Esophagus (tissue), 2 donors: ENCODE data around the gene CACNA1D. TPM values are rescaled to one million over a fixed set of nuclear protein-coding genes. Genes with fewer than 3 reads are reported as not detected.
A peak's percentile ranks its signal among the peaks of the same experiment; 100 is the strongest.
"Not testable (repeated sequence)": the region's sequence is repeated elsewhere in the genome, so short reads cannot be mapped to it uniquely, and the experiment has no call there.

Source experiments
- H3K27ac ChIP-seq, 2 donors: one replicate each; pipeline ENCODE4 v1.5.1; 2013; ENCODE audit warnings: low read depth in 2 of 2, mild to moderate bottlenecking in 2 of 2, inconsistent platforms in 1 of 2, low read length in 1 of 2, moderate library complexity in 1 of 2
- H3K27me3 ChIP-seq, 2 donors: one replicate each; pipeline ENCODE4 v1.6.1; 2013; ENCODE audit warnings: low read length in 2 of 2, control low read depth in 1 of 2, mild to moderate bottlenecking in 1 of 2; ENCODE audit not compliant: insufficient read depth in 2 of 2, control insufficient read depth in 1 of 2
- H3K36me3 ChIP-seq, 2 donors: one replicate each; pipeline ENCODE4 v1.6.1; 2013; ENCODE audit warnings: low read length in 1 of 2; ENCODE audit not compliant: control insufficient read depth in 2 of 2, insufficient read depth in 2 of 2
- H3K4me1 ChIP-seq, 2 donors: one replicate each; pipeline ENCODE4 v1.6.1; 2013; ENCODE audit warnings: low read length in 1 of 2; ENCODE audit not compliant: control insufficient read depth in 2 of 2, insufficient read depth in 2 of 2
- H3K4me3 ChIP-seq, 2 donors: one replicate each; pipeline ENCODE4 v1.5.1; 2013; ENCODE audit warnings: low read length in 2 of 2, mild to moderate bottlenecking in 2 of 2, low read depth in 1 of 2, moderate library complexity in 1 of 2
- H3K9me3 ChIP-seq, 2 donors: one replicate each; pipeline ENCODE4 v1.6.1; 2013; ENCODE audit warnings: mild to moderate bottlenecking in 2 of 2, low read depth in 1 of 2, low read length in 1 of 2, moderate library complexity in 1 of 2; ENCODE audit not compliant: control insufficient read depth in 2 of 2, insufficient read depth in 1 of 2
- WGBS, 2 donors: extraction: QIAGEN DNeasy Blood & Tissue Kit; methylation state at CpG; one replicate each; pipeline ENCODE4 v1.1.7; 2013; 5-methylcytosine and 5-hydroxymethylcytosine counted together
- polyA plus RNA-seq, 2 donors: library from polyadenylated mRNA; stranded (reverse); fragments of 200-250 nt; gene quantifications; one replicate each; pipeline ENCODE4 v1.2.3, GENCODE V29; 2013
- donor health status: healthy with polysubstance abuse.
- donor health status: Bipolar disorder and iron deficiency.

Gene CACNA1D
- polyA plus RNA-seq, result under 1 TPM; 0.38 to 0.61 TPM

DNA sequence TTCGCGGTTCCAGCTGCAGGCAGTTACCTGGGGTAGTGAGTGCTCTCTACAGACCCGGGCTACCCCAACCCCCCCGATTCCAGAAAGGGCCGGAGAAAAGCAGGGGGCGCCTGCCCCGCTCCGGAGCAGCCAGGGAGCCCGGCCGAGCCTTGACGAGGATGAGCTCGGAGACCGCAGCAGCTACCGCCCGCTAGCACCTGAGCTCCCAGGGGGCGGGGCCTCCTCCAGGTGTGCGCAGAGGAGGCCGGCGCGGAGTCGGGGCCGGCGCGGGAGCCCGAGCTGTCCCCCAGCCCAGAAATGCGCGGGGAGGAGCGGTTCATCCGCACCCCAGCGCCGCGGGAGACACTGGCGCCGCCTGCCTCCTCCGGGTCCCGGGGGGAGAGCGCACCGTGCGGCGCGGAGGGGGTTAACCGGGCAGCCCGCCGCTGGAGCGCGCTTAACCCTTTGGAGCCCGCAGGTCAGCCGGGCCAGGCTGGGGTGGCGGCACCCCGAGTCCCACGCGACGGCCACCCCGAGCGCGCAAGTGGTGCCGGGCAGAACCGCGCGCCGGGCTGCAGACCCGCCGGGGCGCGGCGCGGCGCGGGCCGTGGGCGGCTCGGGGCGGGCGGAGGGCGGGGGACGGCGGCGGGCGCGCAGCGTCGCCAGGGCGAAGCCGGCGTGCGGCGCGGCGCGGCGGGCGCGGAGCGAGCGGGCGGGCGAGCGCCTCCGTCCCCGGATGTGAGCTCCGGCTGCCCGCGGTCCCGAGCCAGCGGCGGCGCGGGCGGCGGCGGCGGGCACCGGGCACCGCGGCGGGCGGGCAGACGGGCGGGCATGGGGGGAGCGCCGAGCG lies at the start of gene CACNA1D:
CACNA1D (plus strand) TSS at position 649 of the 829 bp plus-strand sequence. CDS start 556 bp downstream, outside the sequence.
- peaks cover 0 to 10% of the 10 kb centered on the region in 2 donors for H3K27me3 ChIP-seq
- 1% methylated on average over 85 to 122 of the region's 122 CpGs for WGBS, 2 donors
- H3K4me3 ChIP-seq, result peak within 1 kb of the TSS; percentile 63 to 75
- H3K27ac ChIP-seq, result no peak within 1 kb of the TSS
- H3K4me1 ChIP-seq, result peaks cover 11 to 15% of the 10 kb centered on the region in 2 donors
- no peaks in the 10 kb centered on the region for H3K36me3 ChIP-seq
- H3K9me3 ChIP-seq, result no peaks in the 10 kb centered on the region

DNA sequence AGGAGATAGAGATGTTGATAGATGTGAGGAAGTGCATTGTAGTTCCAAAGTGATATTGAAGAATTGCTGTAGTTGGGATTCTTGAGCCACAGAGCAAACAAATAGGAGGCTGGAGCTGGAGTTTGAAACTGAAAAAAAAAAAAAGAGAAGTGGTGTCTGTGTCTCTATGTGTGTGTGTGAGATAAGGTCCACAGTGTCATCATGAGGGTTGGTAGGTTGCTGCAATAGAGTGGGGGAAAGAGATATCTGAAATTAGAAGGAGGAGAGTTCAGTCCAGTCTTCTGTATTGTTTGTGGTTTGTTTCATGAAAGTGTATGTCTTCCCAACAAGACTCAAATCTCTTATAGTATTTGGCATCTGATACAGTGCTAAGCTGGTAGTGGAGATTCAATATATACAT lies 37.3 kb upstream of the CACNA1D start:
- Histone ChIP-seq H3K27me3 (no peaks in the 10 kb centered on the region), H3K27ac (no peak overlapping the region), H3K9me3 (no peaks in the 10 kb centered on the region), H3K36me3 (no peaks in the 10 kb centered on the region), H3K4me1 (peaks cover 0 to 2% of the 10 kb centered on the region in 2 donors), H3K4me3 (no peak overlapping the region)

DNA sequence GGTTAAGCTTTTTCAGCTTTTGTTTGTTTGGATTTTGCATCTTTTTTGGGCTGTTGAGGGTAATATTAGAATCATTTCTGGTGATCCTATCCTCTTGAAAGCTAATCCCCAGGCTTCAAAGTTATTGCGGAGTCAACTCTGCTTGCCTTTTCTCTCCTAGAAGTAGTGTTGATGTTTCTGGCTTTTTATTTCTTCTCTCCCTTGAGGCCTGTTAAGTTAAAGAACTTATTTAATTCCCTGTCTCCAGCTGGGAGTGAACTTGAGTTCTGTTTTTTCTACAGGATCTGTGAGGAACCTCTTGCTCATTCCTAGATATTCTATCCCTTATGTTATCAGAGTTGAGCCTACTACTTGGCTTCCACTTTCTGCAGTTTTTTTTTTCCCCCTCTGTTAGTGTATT lies 34.1 kb upstream of the CACNA1D start:
- WGBS, 2 donors, result 83 to 87% methylated on average over 1 of the region's 1 CpG
- Histone ChIP-seq H3K9me3 (peaks cover 0 to 2% of the 10 kb centered on the region in 2 donors), H3K27ac (no peak overlapping the region), H3K4me1 (no peaks in the 10 kb centered on the region), H3K36me3 (no peaks in the 10 kb centered on the region), H3K27me3 (no peaks in the 10 kb centered on the region), H3K4me3 (no peak overlapping the region)

DNA sequence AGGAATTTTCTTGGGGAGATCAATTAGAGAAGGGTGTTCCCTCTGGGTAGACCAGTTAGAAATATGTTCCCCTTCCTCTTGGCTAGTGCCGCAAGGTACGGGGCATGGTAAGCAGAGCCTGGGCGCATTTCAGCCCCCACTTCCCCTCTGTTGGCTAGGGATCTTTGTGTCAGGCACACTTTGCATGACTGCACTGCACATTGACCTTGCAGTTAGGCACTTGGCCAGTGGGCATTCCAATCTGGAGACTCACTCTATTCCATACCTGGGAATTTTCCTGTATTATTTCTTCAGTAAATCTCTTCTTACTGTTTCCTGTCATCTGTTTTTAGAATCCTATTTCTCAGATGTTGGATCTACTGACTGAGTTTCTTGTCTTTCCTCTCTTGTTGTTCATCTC lies 30.0 kb upstream of the CACNA1D start:
- Histone ChIP-seq H3K27me3 (no peaks in the 10 kb centered on the region), H3K9me3 (peaks cover 0 to 2% of the 10 kb centered on the region in 2 donors), H3K27ac (no peak overlapping the region), H3K4me1 (no peaks in the 10 kb centered on the region), H3K4me3 (no peak overlapping the region), H3K36me3 (no peaks in the 10 kb centered on the region)
- WGBS, 2 donors, result 93 to 95% methylated on average over 3 of the region's 3 CpGs

DNA sequence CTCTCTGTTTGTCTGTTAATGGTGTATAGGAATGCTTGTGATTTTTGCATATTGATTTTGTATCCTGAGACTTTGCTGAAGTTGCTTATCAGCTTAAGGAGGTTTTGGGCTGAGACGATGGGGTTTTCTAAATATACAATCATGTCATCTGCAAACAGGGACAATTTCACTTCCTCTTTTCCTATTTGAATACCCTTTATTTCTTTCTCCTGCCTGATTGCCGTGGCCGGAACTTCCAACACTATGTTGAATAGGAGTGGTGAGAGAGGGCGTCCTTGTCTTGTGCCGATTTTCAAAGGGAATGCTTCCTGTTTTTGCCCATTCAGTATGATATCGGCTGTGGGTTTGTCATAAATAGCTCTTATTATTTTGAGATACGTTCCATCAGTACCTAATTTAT lies 24.7 kb upstream of the CACNA1D start:
- 76 to 83% methylated on average over 7 of the region's 7 CpGs for WGBS, 2 donors

DNA sequence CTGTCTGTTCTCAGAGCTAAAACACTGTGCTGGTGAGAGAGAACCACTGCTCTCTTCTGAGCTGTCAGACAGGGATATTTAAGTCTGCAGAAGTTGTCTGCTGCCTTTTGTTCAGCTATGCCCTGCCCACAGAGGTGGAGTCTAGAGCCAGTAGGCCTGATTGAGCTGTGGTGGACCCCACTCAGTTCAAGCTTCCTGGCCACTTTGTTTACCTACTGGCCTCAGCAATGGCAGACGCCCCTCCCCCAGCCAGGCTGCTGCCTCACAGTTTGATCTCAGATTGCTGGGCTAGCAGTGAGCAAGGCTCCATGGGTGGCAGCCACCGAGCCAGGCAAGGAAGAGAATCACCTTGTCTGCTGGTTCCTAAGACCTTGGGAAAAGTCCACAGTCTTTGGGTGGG lies 21.0 kb upstream of the CACNA1D start:
- H3K4me1 ChIP-seq, result no peaks in the 10 kb centered on the region
- WGBS, 2 donors, result 64 to 65% methylated on average over 2 of the region's 2 CpGs
- no peaks in the 10 kb centered on the region for H3K27me3 ChIP-seq
- no peaks in the 10 kb centered on the region for H3K36me3 ChIP-seq
- peaks cover 0 to 3% of the 10 kb centered on the region in 2 donors for H3K9me3 ChIP-seq
- no peak overlapping the region for H3K4me3 ChIP-seq
- no peak overlapping the region for H3K27ac ChIP-seq

More for the DNA sequence above, 24.7 kb upstream of the CACNA1D start:
- not testable (repeated sequence) for H3K36me3 ChIP-seq, H3K27ac ChIP-seq, H3K4me3 ChIP-seq, H3K4me1 ChIP-seq, H3K27me3 ChIP-seq, H3K9me3 ChIP-seq

DNA sequence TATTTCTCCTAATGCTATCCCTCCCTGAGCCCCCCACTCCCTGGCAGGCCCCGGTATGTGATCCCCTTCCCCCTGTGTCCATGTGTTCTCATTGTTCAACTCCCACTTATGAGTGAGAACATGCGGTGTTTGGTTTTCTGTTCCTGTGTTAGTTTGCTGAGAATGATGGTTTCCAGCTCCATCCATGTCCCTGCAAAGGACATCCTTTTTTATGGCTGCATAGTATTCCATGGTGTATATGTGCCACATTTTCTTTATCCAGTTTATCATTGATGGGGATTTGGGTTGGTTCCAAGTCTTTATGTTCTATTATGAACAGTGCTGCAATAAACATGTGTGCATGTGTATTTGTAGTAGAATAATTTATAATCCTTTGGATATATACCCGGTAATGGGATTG lies 18.0 kb upstream of the CACNA1D start:
- H3K27ac ChIP-seq, H3K4me3 ChIP-seq, H3K36me3 ChIP-seq, H3K4me1 ChIP-seq, H3K27me3 ChIP-seq, H3K9me3 ChIP-seq: not testable (repeated sequence)
- 90 to 97% methylated on average over 3 of the region's 3 CpGs for WGBS, 2 donors

DNA sequence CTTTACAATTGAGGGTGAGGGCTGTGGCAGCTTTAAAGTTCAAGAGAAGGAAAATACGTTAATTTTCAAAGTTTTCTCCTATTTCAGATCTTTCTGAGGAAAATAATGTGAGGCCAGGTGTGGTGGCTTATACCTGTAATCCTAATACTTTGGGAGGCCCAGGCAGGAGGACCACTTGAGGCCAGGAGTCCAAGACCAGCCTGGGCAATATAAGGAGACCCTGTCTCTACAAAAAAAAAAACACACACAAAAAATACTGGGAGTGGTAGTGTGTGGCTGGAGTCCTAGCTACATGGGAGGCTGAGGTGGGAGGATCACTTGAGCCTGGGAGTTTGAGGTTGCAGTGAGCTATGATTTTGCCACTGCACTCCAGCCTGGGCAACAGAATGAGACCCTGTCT lies 16.7 kb upstream of the CACNA1D start:
- H3K36me3 ChIP-seq, H3K27me3 ChIP-seq, H3K27ac ChIP-seq, H3K4me1 ChIP-seq, H3K9me3 ChIP-seq, H3K4me3 ChIP-seq: not testable (repeated sequence)
- 70 to 75% methylated on average over 1 of the region's 1 CpG for WGBS, 2 donors

DNA sequence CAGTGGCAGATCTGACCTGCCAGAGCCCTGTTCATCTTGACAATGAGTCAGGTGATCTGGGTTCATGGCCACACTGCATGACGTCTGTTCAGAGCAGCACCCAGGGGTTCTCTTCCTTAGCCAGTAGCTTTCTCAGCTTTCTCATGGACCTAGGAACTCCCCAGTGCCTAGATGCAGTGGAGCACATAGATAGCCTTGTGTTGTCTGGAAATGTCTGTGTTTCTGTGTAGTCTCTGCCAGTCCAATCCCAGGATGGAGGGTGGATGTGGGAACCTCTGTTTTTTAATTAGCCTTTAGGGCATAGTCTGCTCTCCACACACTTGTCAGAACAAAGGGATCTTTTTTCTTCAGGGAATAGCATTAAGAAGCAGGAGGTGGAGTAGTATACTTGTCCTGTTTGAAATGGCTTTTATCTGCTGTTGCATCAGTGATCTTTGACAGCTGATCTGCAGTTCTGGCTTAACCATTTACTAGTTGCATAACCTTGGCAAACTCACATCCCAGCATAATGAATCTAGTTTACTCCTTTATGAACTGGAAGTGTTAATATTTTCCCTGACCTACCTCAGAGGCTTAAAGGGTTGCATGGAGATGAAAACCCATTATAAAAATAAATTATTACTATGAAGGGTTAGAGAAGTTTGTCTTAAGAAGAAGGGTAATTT lies 16.1 kb upstream of the CACNA1D start:
- no peaks in the 10 kb centered on the region for H3K27me3 ChIP-seq
- H3K4me3 ChIP-seq, result no peak overlapping the region
- 37 to 55% methylated on average over 1 of the region's 1 CpG for WGBS, 2 donors
- H3K4me1 ChIP-seq, result no peaks in the 10 kb centered on the region
- no peak overlapping the region for H3K27ac ChIP-seq
- H3K9me3 ChIP-seq, result peaks cover 0 to 3% of the 10 kb centered on the region in 2 donors
- no peaks in the 10 kb centered on the region for H3K36me3 ChIP-seq
